H54 (cell line): ENCODE data around the gene YPEL3.

Experiments
- DNase-seq: peaks from one replicate; pipeline ENCODE4 v3.0.0; 2011; ENCODE audit warnings: low spot score, mixed read lengths; ENCODE audit not compliant: insufficient read length
- FAIRE-seq: peaks from 3 replicates; lab custom pipeline; 2011; peaks lifted over from hg19 to GRCh38; lab: Jason Lieb, UNC
- POLR2A ChIP-seq: IDR thresholded peaks from 2 replicates; pipeline ENCODE4 v1.6.1; 2011; ENCODE audit warnings: low read depth, mild to moderate bottlenecking, low read length

The YPEL3 gene

GRCh38 chr16:30065102-30065942 lies 30.7 kb downstream of the YPEL3 start, which contains the start of gene ALDOA:
Gene ALDOA, plus strand, starts transcription at chr16:30065760. Its CDS starts 1,138 bp downstream, at chr16:30066898.
- DNase-seq (peak; percentile 90), FAIRE-seq (no peak)
- TF ChIP-seq POLR2A, result peak; percentile 94

- FAIRE-seq, result no peak
- DNase-seq, result no peak
- no peak for TF ChIP-seq POLR2A
Observed at GRCh38 chr16:30064729-30065101, 31.3 kb downstream of the YPEL3 start.

- no peak for TF ChIP-seq POLR2A
- DNase-seq, result no peak
- no peak for FAIRE-seq
Observed at GRCh38 chr16:30063893-30064728, 31.9 kb downstream of the YPEL3 start.

GRCh38 chr16:30063278-30063892 lies 32.6 kb downstream of the YPEL3 start:
- no peak for FAIRE-seq
- no peak for DNase-seq
- TF ChIP-seq POLR2A, result no peak

- TF ChIP-seq POLR2A, result no peak
- DNase-seq (no peak), FAIRE-seq (no peak)
Observed at GRCh38 chr16:30060836-30061554, 35.0 kb downstream of the YPEL3 start.

- TF ChIP-seq POLR2A, result no peak
- FAIRE-seq, result no peak
- no peak for DNase-seq
Observed at GRCh38 chr16:30060346-30060745, 35.7 kb downstream of the YPEL3 start.

- no peak for DNase-seq
- FAIRE-seq, result no peak
- no peak for TF ChIP-seq POLR2A
Observed at GRCh38 chr16:30054959-30055553, 41.0 kb downstream of the YPEL3 start.

- TF ChIP-seq POLR2A, result no peak
- DNase-seq, result no peak
- FAIRE-seq, result no peak
Observed at GRCh38 chr16:30054451-30054850, 41.6 kb downstream of the YPEL3 start.

GRCh38 chr16:30053376-30054015 lies 42.5 kb downstream of the YPEL3 start:
- DNase-seq (peak; percentile 70), FAIRE-seq (no peak)
- TF ChIP-seq POLR2A, result peak; percentile 37; the same call in 1 of the 2 replicates

GRCh38 chr16:30052671-30053372 lies 43.2 kb downstream of the YPEL3 start:
- no peak for FAIRE-seq
- no peak for TF ChIP-seq POLR2A
- peak; percentile 85 for DNase-seq

GRCh38 chr16:30051518-30051917 lies 44.5 kb downstream of the YPEL3 start:
- DNase-seq (peak; percentile 87), FAIRE-seq (peak; percentile 27)
- 0 out of 2 replicates have a peak, but pooled peaks have one; percentile 21 for TF ChIP-seq POLR2A

GRCh38 chr16:30049871-30050270 lies 46.1 kb downstream of the YPEL3 start:
- FAIRE-seq (no peak), DNase-seq (no peak)
- TF ChIP-seq POLR2A, result no peak
